Fibroblast of peridontal ligament (primary cell): ENCODE results near the gene NLRP3.
A peak's percentile ranks its signal among the peaks of the same experiment; 100 is the strongest.
"Not testable (repeated sequence)": the region's sequence is repeated elsewhere in the genome, so short reads cannot be mapped to it uniquely, and the experiment has no call there.

Experiments
- DNase-seq: peaks from one replicate; pipeline ENCODE4 v3.0.0-alpha.2; 2010; ENCODE audit errors: extremely low read depth

The NLRP3 gene

GRCh38 chr1:247469141-247469535 lies 53.2 kb downstream of the NLRP3 start:
- no peak for DNase-seq

DNA sequence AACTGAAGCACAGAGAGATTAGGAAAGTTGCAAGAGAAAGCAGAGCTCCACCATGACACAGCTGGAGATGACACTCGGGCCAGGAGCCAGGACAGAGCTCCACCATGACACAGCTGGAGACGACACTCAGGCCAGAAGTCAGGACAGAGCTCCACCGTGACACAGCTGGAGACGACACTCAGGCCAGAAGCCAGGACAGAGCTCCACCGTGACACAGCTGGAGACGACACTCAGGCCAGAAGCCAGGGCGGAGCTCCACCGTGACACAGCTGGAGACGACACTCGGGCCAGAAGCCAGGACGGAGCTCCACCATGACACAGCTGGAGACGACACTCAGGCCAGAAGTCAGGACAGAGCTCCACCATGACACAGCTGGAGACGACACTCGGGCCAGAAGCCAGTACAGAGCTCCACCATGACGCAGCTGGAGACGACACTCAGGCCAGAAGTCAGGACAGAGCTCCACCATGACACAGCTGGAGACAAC lies 55.0 kb downstream of the NLRP3 start:
- not testable (repeated sequence) for DNase-seq

DNA sequence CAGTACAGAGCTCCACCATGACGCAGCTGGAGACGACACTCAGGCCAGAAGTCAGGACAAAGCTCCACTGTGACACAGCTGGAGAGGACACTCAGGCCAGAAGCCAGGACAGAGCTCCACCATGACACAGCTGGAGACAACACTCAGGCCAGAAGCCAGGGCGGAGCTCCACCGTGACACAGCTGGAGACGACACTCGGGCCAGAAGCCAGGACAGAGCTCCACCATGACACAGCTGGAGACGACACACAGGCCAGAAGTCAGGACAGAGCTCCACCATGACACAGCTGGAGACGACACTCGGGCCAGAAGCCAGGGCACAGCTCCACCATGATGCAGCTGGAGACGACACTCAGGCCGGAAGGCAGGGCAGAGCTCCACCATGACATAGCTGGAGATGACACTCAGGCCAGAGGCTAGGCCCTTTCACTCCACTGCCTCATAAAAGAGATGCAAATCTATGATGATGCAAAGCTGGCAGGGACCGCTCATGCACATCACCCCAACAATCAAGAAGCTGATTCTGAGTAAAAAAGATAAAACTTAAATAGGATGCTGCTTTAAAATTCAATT lies 55.6 kb downstream of the NLRP3 start:
- no peak for DNase-seq

DNA sequence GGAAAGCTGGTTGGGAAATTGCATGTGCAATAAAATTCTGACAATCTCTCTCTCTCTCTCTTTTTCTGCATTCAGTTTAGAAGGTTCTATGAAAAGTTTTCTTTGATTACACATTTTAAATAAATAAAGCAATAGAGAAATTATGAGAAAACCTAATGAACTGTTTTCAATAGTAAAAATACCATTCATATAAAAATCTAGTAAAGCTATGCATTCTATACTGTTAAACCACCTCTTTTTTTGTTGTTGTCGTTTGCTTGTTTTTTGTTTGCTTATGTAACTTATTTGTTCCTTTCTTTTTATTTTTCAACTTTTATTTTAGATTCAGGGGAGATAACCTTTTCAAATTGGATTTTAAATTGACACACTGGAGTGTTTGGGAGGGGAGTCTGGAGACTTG lies 56.1 kb downstream of the NLRP3 start:
- DNase-seq, result no peak

GRCh38 chr1:247474367-247474766 lies 58.4 kb downstream of the NLRP3 start:
- no peak for DNase-seq

DNA sequence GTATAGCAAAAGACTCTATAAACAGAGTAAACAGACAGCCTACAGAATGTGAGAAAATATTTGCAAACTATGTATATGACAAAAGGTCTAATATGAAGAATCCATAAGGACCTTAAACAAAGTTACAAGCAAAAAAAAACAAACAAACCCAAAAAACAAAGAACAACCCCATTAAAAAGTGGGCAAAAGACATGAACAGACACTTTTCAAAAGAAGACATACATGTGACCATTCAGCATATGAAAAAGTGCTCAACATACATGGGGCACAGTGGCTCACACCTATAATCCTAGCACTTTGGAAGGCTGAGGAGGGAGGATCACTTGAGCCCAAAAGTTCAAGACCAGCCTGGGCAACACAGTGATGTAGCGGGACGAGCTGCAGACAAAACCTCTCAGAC lies 59.8 kb downstream of the NLRP3 start:
- no peak for DNase-seq

GRCh38 chr1:247476328-247477058 lies 60.5 kb downstream of the NLRP3 start:
- not testable (repeated sequence) for DNase-seq

DNA sequence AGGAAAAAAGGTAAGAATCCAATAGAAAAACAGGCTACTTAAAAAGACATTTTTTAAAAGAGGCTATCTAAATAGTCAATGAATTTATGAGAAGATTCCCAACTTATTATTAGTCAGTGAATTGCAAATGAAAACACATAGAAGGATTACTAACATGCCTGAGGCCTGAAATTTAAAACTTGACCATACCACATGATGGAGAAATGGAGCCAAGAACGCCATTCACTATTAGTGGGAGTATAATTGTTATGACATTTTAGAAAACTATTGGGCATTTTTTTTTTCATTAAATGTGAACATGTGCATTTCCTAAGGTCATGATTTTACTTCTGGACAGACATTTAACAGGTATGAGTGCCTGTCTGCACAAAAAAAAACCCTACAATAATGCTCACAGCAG lies 66.8 kb downstream of the NLRP3 start:
- no peak for DNase-seq

DNA sequence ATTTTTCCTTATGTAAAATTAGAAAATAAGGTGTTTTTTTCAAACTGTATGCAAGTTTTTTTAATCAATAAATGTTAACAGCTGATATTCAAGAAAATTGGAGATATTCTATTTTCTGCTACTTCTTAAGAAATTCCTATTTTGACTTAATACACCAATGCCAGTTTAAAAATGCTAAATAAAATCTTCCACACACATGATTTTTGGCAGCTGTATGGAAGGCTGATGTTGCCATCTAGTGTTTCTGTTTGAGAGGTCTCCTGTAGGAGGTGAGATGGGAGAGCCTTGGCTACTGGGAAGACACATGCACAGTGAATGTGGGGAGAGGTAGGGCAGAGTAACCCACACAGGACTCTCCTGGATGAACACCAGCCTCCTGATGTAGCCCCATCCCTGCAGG lies 71.1 kb downstream of the NLRP3 start:
- DNase-seq, result peak; percentile 12

- no peak for DNase-seq
Observed at GRCh38 chr1:247491328-247491727, 75.4 kb downstream of the NLRP3 start.

- DNase-seq, result no peak
Observed at GRCh38 chr1:247493106-247493505, 77.1 kb downstream of the NLRP3 start.

DNA sequence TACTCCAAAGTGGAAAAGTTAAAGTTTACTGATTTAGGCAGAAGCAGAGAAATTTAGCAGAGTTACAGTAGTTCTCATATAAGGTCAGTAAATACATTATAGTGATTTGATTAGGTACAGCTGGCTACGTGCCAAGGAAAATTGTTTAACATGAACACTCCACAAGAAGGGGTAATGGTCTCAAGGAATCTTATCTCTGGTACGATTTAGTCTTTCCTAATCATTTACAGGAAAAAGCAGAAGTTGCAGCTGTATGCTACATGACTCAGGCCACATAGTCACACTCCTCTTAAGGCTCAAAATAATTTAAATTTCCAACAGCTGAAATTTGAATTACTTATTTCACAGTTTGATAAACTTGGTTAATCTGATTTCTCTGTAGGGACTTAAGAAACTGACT lies 78.8 kb downstream of the NLRP3 start:
- no peak for DNase-seq

DNA sequence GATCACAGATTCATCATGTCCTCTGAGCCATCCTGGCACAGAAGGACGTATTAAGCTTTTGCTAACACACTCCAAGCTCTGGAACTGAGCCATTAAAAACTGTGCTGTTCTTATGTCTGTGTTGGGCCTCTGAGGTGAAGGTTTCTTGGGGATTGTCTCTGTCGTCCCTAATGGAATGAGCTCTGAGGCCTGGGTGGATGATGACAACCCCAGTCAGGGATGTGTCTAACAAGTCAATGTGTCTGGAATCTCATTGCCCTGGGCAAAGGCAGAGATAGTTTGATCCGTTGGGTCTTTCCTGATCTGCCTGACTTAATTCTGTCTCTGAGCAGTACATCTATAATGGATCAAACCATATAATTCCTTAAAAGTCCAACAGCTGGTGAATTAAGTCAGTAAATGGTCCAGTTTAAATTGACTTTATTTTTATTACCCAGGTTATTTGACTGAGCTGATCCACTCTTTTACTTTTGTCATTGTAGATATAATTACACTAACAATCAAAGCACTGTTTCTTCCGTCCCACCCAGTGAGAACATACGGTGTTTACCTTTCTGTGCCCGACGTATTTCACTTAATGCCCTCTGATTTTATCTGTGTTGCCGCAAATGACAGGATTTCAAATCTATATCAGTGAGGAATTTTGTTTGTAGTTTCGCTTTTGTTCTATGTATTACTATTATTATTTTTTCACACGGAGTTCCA lies 80.8 kb downstream of the NLRP3 start:
- DNase-seq, result no peak
